GM12878 (cell line): ENCODE measurements around the gene CYTH3. TPM values are rescaled to one million over a fixed set of nuclear protein-coding genes. Genes with fewer than 3 reads are reported as not detected.

Experiments
- ATAC-seq: fragments of 200-7000 bp; cut with Tn5 transposase; 3 replicates; pipeline ENCODE4 v1.9.1; 2020; ENCODE audit warnings: mild to moderate bottlenecking, moderate library complexity
- BruUV-seq: library from RNA; stranded (reverse); fragments of 400-500 nt; replicated peaks from 2 replicates; lab custom pipeline; 2021; lab: Mats Ljungman, UMichigan
- CTCF ChIA-PET: fragments of 300-600 bp; sonication (Branson Sonifier 250); formaldehyde crosslinking; extraction: SDS; loops from one replicate; lab custom pipeline; 2021; ENCODE audit warnings: inconsistent platforms; lab: Yijun Ruan, JAX
- POLR2A ChIA-PET: fragments of 350-600 bp; formaldehyde crosslinking; extraction: SDS; loops from one replicate; lab custom pipeline; 2021; ENCODE audit warnings: inconsistent platforms; lab: Charles Lee
- RAD21 ChIA-PET: fragments of 300-600 bp; sonication (Branson Sonifier 250); formaldehyde crosslinking; loops from one replicate; lab custom pipeline; 2023; ENCODE audit warnings: antibody characterized with exemption; ENCODE audit not compliant: unreplicated experiment; lab: Charles Lee
- SMC1A ChIA-PET: fragments of 300-600 bp; sonication (Branson Sonifier 250); formaldehyde crosslinking; loops from one replicate; lab custom pipeline; 2023; ENCODE audit not compliant: unreplicated experiment, uncharacterized antibody; lab: Charles Lee
- DNase-seq: peaks from one replicate; pipeline ENCODE4 v3.0.0-alpha.2; 2011; ENCODE audit warnings: low read depth, low spot score
- FAIRE-seq: peaks from 3 replicates; lab custom pipeline; 2011; peaks lifted over from hg19 to GRCh38; lab: Jason Lieb, UNC
- H2AFZ ChIP-seq: 2 replicates; pipeline ENCODE4 v1.6.0; 2011; ENCODE audit warnings: low read depth, low read length, control low read depth; ENCODE audit not compliant: control insufficient read depth
- H3K27ac ChIP-seq: 2 replicates; pipeline ENCODE4 v1.5.1; 2011; ENCODE audit warnings: control low read depth; ENCODE audit not compliant: control insufficient read depth, insufficient read depth
- H3K27me3 ChIP-seq, 2 experiments: replicated peaks in 1 of 2; 2 replicates each; pipeline versions ENCODE4 v1.6.0 to v1.6.1; 2011; ENCODE audit warnings: low read length in 1 of 2; ENCODE audit not compliant: control insufficient read depth in 2 of 2, insufficient read depth in 2 of 2
- H3K36me3 ChIP-seq, 2 experiments: 2 replicates each; pipeline ENCODE4 v1.5.1; 2011; ENCODE audit warnings: low read length in 1 of 2; ENCODE audit not compliant: control insufficient read depth in 2 of 2, insufficient read depth in 2 of 2
- H3K4me1 ChIP-seq: 2 replicates; pipeline ENCODE4 v1.6.1; 2011; ENCODE audit warnings: mild to moderate bottlenecking, low read length, moderate library complexity, mixed read lengths; ENCODE audit not compliant: control insufficient read depth, insufficient read depth
- H3K4me2 ChIP-seq: 2 replicates; pipeline ENCODE4 v1.6.0; 2011; ENCODE audit warnings: control low read depth; ENCODE audit not compliant: control insufficient read depth, insufficient read depth
- H3K4me3 ChIP-seq: fragments of 200-600 bp; sonication (generic); 2 replicates; pipeline ENCODE4 v1.5.1; 2016
- H3K79me2 ChIP-seq: 2 replicates; pipeline ENCODE4 v1.6.0; 2011; ENCODE audit warnings: low read length; ENCODE audit not compliant: control insufficient read depth, insufficient read depth
- H3K9ac ChIP-seq: 2 replicates; pipeline ENCODE4 v1.8.0; 2011; ENCODE audit warnings: low read length, control low read depth, mixed read lengths; ENCODE audit not compliant: control insufficient read depth, insufficient read depth
- H3K9me3 ChIP-seq: replicated peaks from 3 replicates; pipeline ENCODE4 v1.5.1; 2011; ENCODE audit warnings: mild to moderate bottlenecking, low read length; ENCODE audit not compliant: control insufficient read depth, insufficient read depth
- H4K20me1 ChIP-seq: 2 replicates; pipeline ENCODE4 v1.6.0; 2011; ENCODE audit not compliant: control insufficient read depth, insufficient read depth
- CEBPZ ChIP-seq: fragments of 150-350 bp; IDR thresholded peaks from 2 replicates; pipeline ENCODE4 v1.6.1; 2016; ENCODE audit warnings: low read depth, low read length
- CTCF ChIP-seq, 3 experiments: IDR thresholded peaks in 2 of 3; conservative IDR thresholded peaks in 1 of 3; 2 replicates each; pipeline ENCODE4 v1.5.1; 2011; ENCODE audit warnings: low read depth in 3 of 3, low read length in 3 of 3, mild to moderate bottlenecking in 3 of 3, control low read depth in 2 of 3, moderate library complexity in 2 of 3, inconsistent platforms in 1 of 3, mixed read lengths in 1 of 3; ENCODE audit not compliant: control insufficient read depth in 2 of 3, insufficient read depth in 1 of 3; ENCODE audit errors: extremely low read depth in 1 of 3
- JUNB ChIP-seq: IDR thresholded peaks from 2 replicates; pipeline ENCODE4 v1.6.1; 2016; ENCODE audit warnings: antibody characterized with exemption, mild to moderate bottlenecking
- ZBED1 ChIP-seq: IDR thresholded peaks from 2 replicates; pipeline ENCODE4 v1.6.1; 2016; ENCODE audit warnings: borderline replicate concordance
- WGBS: methylation state at CpG from one replicate; pipeline ENCODE4 v1.1.6; 2016; ENCODE audit warnings: low lambda C conversion rate; ENCODE audit not compliant: insufficient replicate concordance, insufficient coverage; ENCODE audit errors: missing lambda C conversion rate; 5-methylcytosine and 5-hydroxymethylcytosine counted together
- in situ Hi-C: fragments of 300-500 bp; cut with MboI; formaldehyde crosslinking; loops from 9 replicates; pipeline ENCODE4 v1.14.3; 2018; ENCODE audit warnings: mixed read lengths
- intact Hi-C: fragments of 100-400 bp; cut with micrococcal nuclease; formaldehyde crosslinking; loops from one replicate; pipeline ENCODE4 v1.14.2; 2022; ENCODE audit not compliant: unreplicated experiment
- polyA plus RNA-seq, 11 experiments: library from polyadenylated mRNA; depleted of rRNA in 4 of 11; unstranded in 6 of 11; stranded (reverse) in 5 of 11; fragments of >200 nt; fragmentation: Nextera tagmentation in 4 of 11; fragmentation: Illumina TruSeq in 1 of 11; extraction: Ambion mirVana in 4 of 11; extraction: Trizol in 1 of 11; gene quantifications; 1 replicate in 1 of 11; 2 replicates in 10 of 11; pipeline versions ENCODE4 v1.2.1 to v1.2.3, GENCODE V29; 2011 to 2016; ENCODE audit warnings: inconsistent platforms in 2 of 11, missing spikeins in 2 of 11, low read depth in 1 of 11
- total RNA-seq, 4 experiments: library from RNA; depleted of rRNA in 3 of 4; stranded (reverse); fragments of >200 nt in 3 of 4; fragmentation: Illumina TruSeq in 1 of 4; extraction: Trizol in 1 of 4; gene quantifications; 2 replicates each; pipeline versions ENCODE4 v1.2.1 to v1.2.3, GENCODE V29; 2013 to 2021

Gene CYTH3
- total and polyA plus RNA-seq, 10 of the 15 experiments (the other 5 are each of a cell fraction or from before 2014, with no cell fraction given): 0.45 to 28.2 (median 15.7) TPM

GRCh38 chr7:6160191-6160623 is 112.2 kb downstream of the CYTH3 start:
- Histone ChIP-seq H4K20me1 (no peaks in the 10 kb centered on the region), H3K79me2 (no peaks in the 10 kb centered on the region)
- WGBS: 98% methylated on average over 15 of the region's 15 CpGs
- no peak for DNase-seq
- TF ChIP-seq CTCF (IDR thresholded peaks at IDR 0.05 in 2 of 3, conservative IDR thresholded peaks at IDR 0.05 in 1 of 3; ENCODE audit: control insufficient read depth in 2 of 3, extremely low read depth in 1 of 3, insufficient read depth in 1 of 3, low read depth in 3 of 3, low read length in 3 of 3) (peak in 1 of 3 experiments; percentile 16; a peak in 1 of 6 replicates), JUNB (no peak), CEBPZ (no peak), ZBED1 (0 out of 2 replicates have a peak, but pooled peaks have one; percentile 4)
- TF ChIP-seq, all 136 proteins: peak for 2
- ChIA-PET SMC1A (interaction anchor here (0.8 to 1.2 kb wide), 5 partner anchors 9 to 161 kb away, joined by 3 to 4 read pairs (median 3); no protein-coding TSS in a partner anchor), RAD21 (interaction anchor here (1.1 to 2.0 kb wide), 2 partner anchors 111 to 161 kb away, joined by 3 to 7 read pairs; no protein-coding TSS in a partner anchor), POLR2A (interaction anchor here (0.5 kb wide), 1 partner anchor 33 kb away, joined by 3 read pairs; no protein-coding TSS in a partner anchor), CTCF (interaction anchor here (0.6 to 1.5 kb wide), 10 partner anchors 9 to 163 kb away, joined by 3 to 6 read pairs (median 4); no protein-coding TSS in a partner anchor)
- Histone ChIP-seq H2AFZ (no peak overlapping the region), H3K4me1 (peaks cover 13% of the 10 kb centered on the region), H3K36me3 (peaks cover 3 to 24% of the 10 kb centered on the region in 2 experiments), H3K27ac (no peak overlapping the region), H3K27me3 (no peaks in the 10 kb centered on the region), H3K9ac (no peak overlapping the region), H3K9me3 (no peaks in the 10 kb centered on the region), H3K4me3 (no peak overlapping the region), H3K4me2 (no peak overlapping the region)
- BruUV-seq: no TSS peak
- intact Hi-C loops: loop anchor here (1.0 kb wide), 1 partner anchor 163 kb away; no protein-coding TSS in a partner anchor
- in situ Hi-C loops: no loop called here
- FAIRE-seq (no peak), ATAC-seq (peak; percentile 16; the same call in 1 of the 3 replicates)
